ENCODE data around the gene CCDC39. TPM values are rescaled to one million over a fixed set of nuclear protein-coding genes. Genes with fewer than 3 reads are reported as not detected.
A peak's percentile ranks its signal among the peaks of the same experiment; 100 is the strongest.

CCDC39 gene
- total RNA-seq, 4 donors from 2014 or later: not detected

GRCh38 chr3:180564676-180565075 lies 114.6 kb downstream of the CCDC39 start:
- Histone ChIP-seq H3K4me1 (no peaks in the 10 kb centered on the region), H3K9me3 (peaks cover 0 to 12% (median 0%) of the 10 kb centered on the region in 3 donors), H3K27me3 (no peaks in the 10 kb centered on the region), H3K4me3 (no peak overlapping the region), H3K27ac (no peak overlapping the region), H3K36me3 (no peaks in the 10 kb centered on the region)
- TF ChIP-seq POLR2A (IDR thresholded peaks at IDR 0.05) (no peak), POLR2AphosphoS5 (IDR thresholded peaks at IDR 0.05) (peak; percentile 23)
- ATAC-seq: no peak
- 55 to 62% methylated on average over 2 of the region's 2 CpGs for WGBS, 2 donors (ENCODE audit: low coverage in 1 of 2)

Small RNAs within 50 kb of the gene (small RNA-seq; reads per million reads assigned to genes)
- 0 reads per million in 4 donors for gene AC068298.1
- 0 reads per million in 4 donors for gene RNU6-486P

Other genes with a start within 250 kb of the CCDC39 start
- gene TTC14, start 77.3 kb downstream of the CCDC39 start, total RNA-seq: 10 to 100 TPM; 21.5 to 79.5 (median 43.5) TPM
- gene FXR1, start 233.2 kb upstream of the CCDC39 start, total RNA-seq: 100 to 1,000 TPM; 129 to 199 (median 170) TPM